Omental fat pad (tissue), 4 donors: ENCODE data around the gene RIPK4. TPM values are rescaled to one million over a fixed set of nuclear protein-coding genes. Genes with fewer than 3 reads are reported as not detected.
A peak's percentile ranks its signal among the peaks of the same experiment; 100 is the strongest.

ENCODE experiments used
- ATAC-seq: fragments of 150-250 bp; one replicate; pipeline ENCODE4 v1.9.1; 2016; ENCODE audit warnings: mild to moderate bottlenecking, moderate library complexity; ENCODE audit not compliant: low FRiP score
- DNase-seq: peaks from one replicate; pipeline ENCODE4 v3.0.0-alpha.2; 2019; ENCODE audit warnings: low spot score
- total RNA-seq, 4 donors: library from RNA; depleted of rRNA; stranded (reverse); fragments of >200 nt; gene quantifications; one replicate each; pipeline ENCODE4 v1.1.0, GENCODE V29; 2016
- TF ChIP-seq, protein P1 (sequence below), 3 donors: fragments of 450-650 bp; IDR thresholded peaks; one replicate each; pipeline ENCODE4 v1.5.1; 2016 to 2017; ENCODE audit warnings: antibody characterized with exemption in 3 of 3, mild to moderate bottlenecking in 3 of 3, moderate library complexity in 2 of 3

RIPK4 gene
- total RNA-seq = 10 to 100 TPM in 1 of 4 donors, 1 to 10 TPM in 2, not detected in 1; 2.5 to 17.7 (median 4.9) TPM

DNA sequence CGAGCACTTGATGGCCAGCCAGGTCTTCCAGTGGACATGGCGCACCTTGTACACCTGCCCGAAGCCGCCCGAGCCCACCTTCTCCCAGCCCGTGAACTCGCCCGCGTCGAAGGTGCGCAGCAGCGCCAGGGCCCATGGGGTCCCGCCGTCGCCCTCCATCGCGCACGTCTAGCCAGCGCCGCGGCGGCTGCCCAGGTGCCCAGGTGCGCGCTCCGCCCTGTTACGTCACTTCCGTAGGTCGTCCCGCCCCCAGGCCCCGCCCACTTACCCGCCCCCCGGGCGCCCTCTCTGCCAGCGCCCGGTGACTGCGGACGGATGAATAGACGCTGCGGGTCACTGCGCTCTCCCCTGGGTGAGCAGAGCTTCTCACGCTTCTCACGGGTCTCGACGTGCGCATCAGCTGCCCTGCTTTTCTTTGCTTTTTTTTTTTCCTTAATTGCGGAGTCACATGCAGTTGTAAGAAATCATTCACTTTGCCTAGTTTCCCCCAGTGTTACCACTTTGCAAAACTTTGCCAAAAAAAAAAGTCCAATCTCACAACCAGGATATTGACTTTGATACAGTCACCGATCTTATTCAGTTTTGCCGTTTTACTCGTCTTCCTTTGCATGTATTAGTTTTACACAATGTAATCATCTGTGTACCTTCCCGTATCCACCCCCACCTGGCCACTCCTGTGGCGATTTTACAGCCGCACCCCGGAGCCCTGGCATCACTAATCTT lies at the start of gene RIPK4:
TSS of gene RIPK4 (minus strand) at position 170 of the 723 bp plus-strand sequence. CDS start at position 159, 11 bp downstream.
- ATAC-seq = peak; percentile 52
- TF ChIP-seq, protein P1, sequence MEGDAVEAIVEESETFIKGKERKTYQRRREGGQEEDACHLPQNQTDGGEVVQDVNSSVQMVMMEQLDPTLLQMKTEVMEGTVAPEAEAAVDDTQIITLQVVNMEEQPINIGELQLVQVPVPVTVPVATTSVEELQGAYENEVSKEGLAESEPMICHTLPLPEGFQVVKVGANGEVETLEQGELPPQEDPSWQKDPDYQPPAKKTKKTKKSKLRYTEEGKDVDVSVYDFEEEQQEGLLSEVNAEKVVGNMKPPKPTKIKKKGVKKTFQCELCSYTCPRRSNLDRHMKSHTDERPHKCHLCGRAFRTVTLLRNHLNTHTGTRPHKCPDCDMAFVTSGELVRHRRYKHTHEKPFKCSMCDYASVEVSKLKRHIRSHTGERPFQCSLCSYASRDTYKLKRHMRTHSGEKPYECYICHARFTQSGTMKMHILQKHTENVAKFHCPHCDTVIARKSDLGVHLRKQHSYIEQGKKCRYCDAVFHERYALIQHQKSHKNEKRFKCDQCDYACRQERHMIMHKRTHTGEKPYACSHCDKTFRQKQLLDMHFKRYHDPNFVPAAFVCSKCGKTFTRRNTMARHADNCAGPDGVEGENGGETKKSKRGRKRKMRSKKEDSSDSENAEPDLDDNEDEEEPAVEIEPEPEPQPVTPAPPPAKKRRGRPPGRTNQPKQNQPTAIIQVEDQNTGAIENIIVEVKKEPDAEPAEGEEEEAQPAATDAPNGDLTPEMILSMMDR (IDR thresholded peaks at IDR 0.05) = no peak
- DNase-seq = no peak

DNA sequence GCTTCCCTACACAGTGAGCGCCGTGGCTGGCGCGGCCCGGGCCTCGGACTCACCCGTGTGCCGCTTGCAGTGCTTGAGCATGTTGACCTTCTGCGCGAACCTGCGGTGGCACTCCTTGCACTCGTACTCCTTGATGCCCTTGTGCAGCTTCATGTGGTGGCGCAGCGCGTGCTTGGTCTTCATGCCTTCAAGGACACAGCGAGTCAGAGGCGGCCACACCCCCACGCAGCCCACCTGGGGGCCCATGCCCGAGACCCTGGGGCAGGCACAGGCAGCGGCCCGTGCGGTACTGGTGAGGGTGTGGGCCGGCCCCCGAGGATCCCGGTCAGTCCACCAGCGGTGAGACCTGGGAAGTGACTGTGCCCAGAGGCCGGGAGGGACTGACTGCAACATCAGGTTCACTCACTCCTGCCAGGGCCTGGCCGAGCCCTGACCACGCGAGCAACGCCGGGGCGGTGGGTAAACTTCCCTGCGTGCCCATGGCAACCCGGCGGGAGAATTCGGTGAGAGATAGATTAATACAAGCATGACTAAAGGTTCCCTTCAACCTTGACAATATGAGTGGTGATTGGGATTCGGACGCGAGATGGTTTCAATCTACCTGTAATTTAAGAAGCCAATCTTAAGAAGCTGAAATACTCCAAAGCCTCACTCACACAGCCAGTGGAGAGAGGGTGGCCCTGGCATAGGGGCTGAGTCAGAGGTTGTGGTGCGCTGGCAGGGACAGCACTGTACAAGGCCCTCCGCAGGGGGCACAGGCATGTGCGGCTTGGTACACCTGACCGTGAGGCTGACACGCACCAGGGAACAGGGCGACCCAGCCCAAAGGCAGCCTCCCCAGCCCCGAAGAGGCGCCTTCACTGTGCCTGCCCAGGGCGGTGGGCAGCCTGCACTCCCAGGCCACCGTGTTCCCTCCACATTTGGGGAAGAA lies 49.1 kb upstream of the RIPK4 start:
- DNase-seq (no peak), ATAC-seq (peak; percentile 34)
- TF ChIP-seq, protein P1 (IDR thresholded peaks at IDR 0.05) = no peak

DNA sequence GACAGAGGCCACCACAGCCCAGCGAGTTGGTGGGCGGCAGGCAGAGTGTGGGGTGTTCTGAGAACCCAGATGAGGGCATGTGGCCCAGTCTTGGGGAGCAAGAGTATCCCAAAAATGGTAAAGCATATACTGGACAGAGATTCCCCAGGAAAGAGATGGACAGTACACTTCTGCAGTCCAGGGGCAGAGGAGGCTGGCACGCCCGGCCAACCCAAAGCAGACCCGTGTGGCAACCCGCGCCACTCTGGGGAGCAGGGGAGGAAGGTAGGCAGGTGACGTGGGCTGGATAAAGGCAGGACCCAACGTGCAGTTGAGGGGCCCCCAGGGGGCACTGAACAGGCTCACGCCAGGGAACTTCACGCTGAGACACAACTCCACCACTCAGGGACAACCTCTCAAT lies 46.4 kb upstream of the RIPK4 start:
- DNase-seq (no peak), ATAC-seq (no peak)
- TF ChIP-seq, protein P1 (IDR thresholded peaks at IDR 0.05) = no peak

DNA sequence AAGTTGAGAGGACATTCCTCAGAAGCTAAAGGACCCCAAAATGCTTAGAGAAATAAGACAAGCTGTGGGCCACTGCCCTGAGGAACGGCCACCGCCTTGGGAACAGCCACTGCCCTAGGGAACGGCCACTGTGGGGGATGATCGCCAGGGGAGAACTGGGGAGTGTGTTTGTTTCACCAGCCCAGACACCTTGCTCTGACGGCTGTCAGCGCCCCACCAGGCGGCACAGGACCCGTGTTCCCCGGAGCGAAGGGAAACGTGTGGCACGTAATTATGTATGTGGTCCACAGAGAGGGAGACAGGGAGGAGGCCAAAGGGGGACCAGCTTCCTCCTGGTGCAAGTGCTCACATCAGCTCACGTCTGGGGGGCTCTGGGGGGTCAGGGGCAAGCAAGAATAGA lies 45.8 kb upstream of the RIPK4 start:
- ATAC-seq (no peak), DNase-seq (no peak)
- TF ChIP-seq, protein P1 (IDR thresholded peaks at IDR 0.05) = no peak

DNA sequence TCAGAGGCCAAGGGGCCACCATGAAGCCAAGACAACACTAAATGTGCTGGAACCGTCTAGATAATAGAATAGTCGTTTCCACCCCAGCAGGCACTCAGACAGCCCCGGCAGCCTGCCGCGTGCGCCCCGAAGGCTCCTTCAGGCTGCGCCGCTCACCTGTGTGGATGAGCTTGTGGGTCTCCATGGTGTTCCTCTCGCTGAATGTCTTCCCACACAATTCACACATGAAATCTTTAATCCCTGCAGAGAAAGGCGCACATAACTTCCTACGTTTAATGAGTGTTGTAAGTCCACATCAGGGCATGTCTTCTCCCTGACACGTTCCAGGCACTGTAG lies 43.7 kb upstream of the RIPK4 start:
- TF ChIP-seq, protein P1 (IDR thresholded peaks at IDR 0.05) = no peak
- ATAC-seq = no peak

DNA sequence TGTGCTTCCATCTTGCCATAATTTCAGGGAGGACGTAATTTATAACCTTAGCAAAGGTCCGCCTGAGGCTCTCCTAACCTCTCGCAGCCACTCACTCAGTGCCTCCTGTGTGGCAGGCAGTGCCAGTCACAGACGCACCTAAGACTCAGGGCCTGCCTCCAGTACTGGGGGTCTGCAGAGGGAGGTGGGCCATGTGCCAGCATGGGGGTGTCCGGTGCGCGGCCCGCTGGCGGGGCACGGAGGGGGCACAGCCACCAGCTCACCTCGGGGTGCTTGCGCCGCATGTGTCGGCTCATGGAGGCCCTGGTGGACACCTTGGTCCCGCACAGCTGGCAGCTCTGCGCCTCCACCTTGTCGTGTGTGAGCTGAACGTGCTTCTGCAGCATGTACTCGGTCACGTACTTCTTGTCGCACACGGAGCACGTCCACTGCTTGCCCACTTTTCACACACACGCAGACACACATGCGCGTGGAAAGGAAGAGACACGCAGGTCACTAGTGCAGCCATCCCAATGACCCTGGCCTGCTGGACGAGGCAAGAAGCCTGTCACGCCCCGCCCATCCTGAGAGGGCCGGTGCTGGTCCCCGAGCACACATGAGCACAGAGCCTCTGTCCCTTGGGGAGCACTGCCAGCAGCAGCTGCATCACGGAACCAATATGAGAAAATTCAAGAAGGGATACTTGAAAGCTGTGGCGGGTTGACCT lies 43.2 kb upstream of the RIPK4 start:
- TF ChIP-seq, protein P1 (IDR thresholded peaks at IDR 0.05) = no peak
- no peak for ATAC-seq

More for the DNA sequence above, 43.7 kb upstream of the RIPK4 start:
- no peak for DNase-seq

More for the DNA sequence above, 43.2 kb upstream of the RIPK4 start:
- DNase-seq = no peak
